GM12878 (cell line): ENCODE measurements around the gene POMC. TPM values are rescaled to one million over a fixed set of nuclear protein-coding genes. Genes with fewer than 3 reads are reported as not detected.

Experiments
- ATAC-seq: fragments of 200-7000 bp; cut with Tn5 transposase; 3 replicates; pipeline ENCODE4 v1.9.1; 2020; ENCODE audit warnings: mild to moderate bottlenecking, moderate library complexity
- BruUV-seq: library from RNA; stranded (reverse); fragments of 400-500 nt; replicated peaks from 2 replicates; lab custom pipeline; 2021; lab: Mats Ljungman, UMichigan
- CTCF ChIA-PET: fragments of 300-600 bp; sonication (Branson Sonifier 250); formaldehyde crosslinking; extraction: SDS; loops from one replicate; lab custom pipeline; 2021; ENCODE audit warnings: inconsistent platforms; lab: Yijun Ruan, JAX
- POLR2A ChIA-PET: fragments of 350-600 bp; formaldehyde crosslinking; extraction: SDS; loops from one replicate; lab custom pipeline; 2021; ENCODE audit warnings: inconsistent platforms; lab: Charles Lee
- RAD21 ChIA-PET: fragments of 300-600 bp; sonication (Branson Sonifier 250); formaldehyde crosslinking; loops from one replicate; lab custom pipeline; 2023; ENCODE audit warnings: antibody characterized with exemption; ENCODE audit not compliant: unreplicated experiment; lab: Charles Lee
- SMC1A ChIA-PET: fragments of 300-600 bp; sonication (Branson Sonifier 250); formaldehyde crosslinking; loops from one replicate; lab custom pipeline; 2023; ENCODE audit not compliant: unreplicated experiment, uncharacterized antibody; lab: Charles Lee
- DNase-seq: peaks from one replicate; pipeline ENCODE4 v3.0.0-alpha.2; 2011; ENCODE audit warnings: low read depth, low spot score
- FAIRE-seq: peaks from 3 replicates; lab custom pipeline; 2011; peaks lifted over from hg19 to GRCh38; lab: Jason Lieb, UNC
- H2AFZ ChIP-seq: 2 replicates; pipeline ENCODE4 v1.6.0; 2011; ENCODE audit warnings: low read depth, low read length, control low read depth; ENCODE audit not compliant: control insufficient read depth
- H3K27ac ChIP-seq: 2 replicates; pipeline ENCODE4 v1.5.1; 2011; ENCODE audit warnings: control low read depth; ENCODE audit not compliant: control insufficient read depth, insufficient read depth
- H3K27me3 ChIP-seq, 2 experiments: replicated peaks in 1 of 2; 2 replicates each; pipeline versions ENCODE4 v1.6.0 to v1.6.1; 2011; ENCODE audit warnings: low read length in 1 of 2; ENCODE audit not compliant: control insufficient read depth in 2 of 2, insufficient read depth in 2 of 2
- H3K36me3 ChIP-seq, 2 experiments: 2 replicates each; pipeline ENCODE4 v1.5.1; 2011; ENCODE audit warnings: low read length in 1 of 2; ENCODE audit not compliant: control insufficient read depth in 2 of 2, insufficient read depth in 2 of 2
- H3K4me1 ChIP-seq: 2 replicates; pipeline ENCODE4 v1.6.1; 2011; ENCODE audit warnings: mild to moderate bottlenecking, low read length, moderate library complexity, mixed read lengths; ENCODE audit not compliant: control insufficient read depth, insufficient read depth
- H3K4me2 ChIP-seq: 2 replicates; pipeline ENCODE4 v1.6.0; 2011; ENCODE audit warnings: control low read depth; ENCODE audit not compliant: control insufficient read depth, insufficient read depth
- H3K4me3 ChIP-seq: fragments of 200-600 bp; sonication (generic); 2 replicates; pipeline ENCODE4 v1.5.1; 2016
- H3K79me2 ChIP-seq: 2 replicates; pipeline ENCODE4 v1.6.0; 2011; ENCODE audit warnings: low read length; ENCODE audit not compliant: control insufficient read depth, insufficient read depth
- H3K9ac ChIP-seq: 2 replicates; pipeline ENCODE4 v1.8.0; 2011; ENCODE audit warnings: low read length, control low read depth, mixed read lengths; ENCODE audit not compliant: control insufficient read depth, insufficient read depth
- H3K9me3 ChIP-seq: replicated peaks from 3 replicates; pipeline ENCODE4 v1.5.1; 2011; ENCODE audit warnings: mild to moderate bottlenecking, low read length; ENCODE audit not compliant: control insufficient read depth, insufficient read depth
- H4K20me1 ChIP-seq: 2 replicates; pipeline ENCODE4 v1.6.0; 2011; ENCODE audit not compliant: control insufficient read depth, insufficient read depth
- BMI1 ChIP-seq: fragments of 450-650 bp; IDR thresholded peaks from 2 replicates; pipeline ENCODE4 v1.6.1; 2016; ENCODE audit warnings: mild to moderate bottlenecking, moderate library complexity, borderline replicate concordance
- CEBPB ChIP-seq, 2 experiments: fragments of 150-350 bp in 1 of 2; IDR thresholded peaks; 2 replicates each; pipeline ENCODE4 v1.6.1; 2012 to 2014; ENCODE audit warnings: low read depth in 2 of 2, low read length in 2 of 2, borderline replicate concordance in 1 of 2, inconsistent platforms in 1 of 2
- CHD1 ChIP-seq: IDR thresholded peaks from 2 replicates; pipeline ENCODE4 v1.6.1; 2012; ENCODE audit warnings: low read depth, low read length, improper control_type of control experiment
- CREB1 ChIP-seq: IDR thresholded peaks from 2 replicates; pipeline ENCODE4 v1.6.1; 2012; ENCODE audit warnings: low read depth, mild to moderate bottlenecking, inconsistent platforms
- E2F4 ChIP-seq: IDR thresholded peaks from 2 replicates; pipeline ENCODE4 v1.6.1; 2012; ENCODE audit warnings: low read depth, low read length, improper control_type of control experiment
- IKZF1 ChIP-seq: fragments of 450-650 bp; conservative IDR thresholded peaks from 2 replicates; pipeline ENCODE4 v1.6.1; 2017; ENCODE audit warnings: antibody characterized with exemption, mild to moderate bottlenecking
- IRF5 ChIP-seq: fragments of 450-650 bp; IDR thresholded peaks from 2 replicates; pipeline ENCODE4 v1.6.1; 2017; ENCODE audit warnings: borderline replicate concordance
- KDM1A ChIP-seq: fragments of 200-600 bp; sonication (generic); IDR thresholded peaks from 2 replicates; pipeline ENCODE4 v1.6.1; 2016; ENCODE audit warnings: borderline replicate concordance
- KLF5 ChIP-seq: fragments of 450-650 bp; IDR thresholded peaks from 2 replicates; pipeline ENCODE4 v1.6.1; 2014; ENCODE audit warnings: mild to moderate bottlenecking; ENCODE audit not compliant: partially characterized antibody
- NBN ChIP-seq: fragments of 450-650 bp; IDR thresholded peaks from 2 replicates; pipeline ENCODE4 v1.6.1; 2016
- SIX5 ChIP-seq: IDR thresholded peaks from 2 replicates; pipeline ENCODE4 v1.6.1; 2011; ENCODE audit warnings: mild to moderate bottlenecking, low read depth, low read length, moderate library complexity; ENCODE audit not compliant: severe bottlenecking
- SMAD5 ChIP-seq: IDR thresholded peaks from 2 replicates; pipeline ENCODE4 v1.6.1; 2016; ENCODE audit warnings: antibody characterized with exemption, low read depth
- SUPT20H ChIP-seq: IDR thresholded peaks from 2 replicates; pipeline ENCODE4 v1.6.1; 2011; ENCODE audit warnings: low read depth, mild to moderate bottlenecking, low read length, moderate library complexity, borderline replicate concordance; ENCODE audit not compliant: control insufficient read depth
- TCF12 ChIP-seq: IDR thresholded peaks from 2 replicates; pipeline ENCODE4 v1.6.1; 2011; ENCODE audit warnings: low read depth, mild to moderate bottlenecking, low read length
- TCF3 ChIP-seq: IDR thresholded peaks from 2 replicates; pipeline ENCODE4 v1.6.1; 2012; ENCODE audit warnings: low read depth, mild to moderate bottlenecking, low read length, borderline replicate concordance; ENCODE audit not compliant: insufficient read depth
- WGBS: methylation state at CpG from one replicate; pipeline ENCODE4 v1.1.6; 2016; ENCODE audit warnings: low lambda C conversion rate; ENCODE audit not compliant: insufficient replicate concordance, insufficient coverage; ENCODE audit errors: missing lambda C conversion rate; 5-methylcytosine and 5-hydroxymethylcytosine counted together
- in situ Hi-C: fragments of 300-500 bp; cut with MboI; formaldehyde crosslinking; loops from 9 replicates; pipeline ENCODE4 v1.14.3; 2018; ENCODE audit warnings: mixed read lengths
- intact Hi-C: fragments of 100-400 bp; cut with micrococcal nuclease; formaldehyde crosslinking; loops from one replicate; pipeline ENCODE4 v1.14.2; 2022; ENCODE audit not compliant: unreplicated experiment
- polyA plus RNA-seq, 11 experiments: library from polyadenylated mRNA; depleted of rRNA in 4 of 11; unstranded in 6 of 11; stranded (reverse) in 5 of 11; fragments of >200 nt; fragmentation: Nextera tagmentation in 4 of 11; fragmentation: Illumina TruSeq in 1 of 11; extraction: Ambion mirVana in 4 of 11; extraction: Trizol in 1 of 11; gene quantifications; 1 replicate in 1 of 11; 2 replicates in 10 of 11; pipeline versions ENCODE4 v1.2.1 to v1.2.3, GENCODE V29; 2011 to 2016; ENCODE audit warnings: inconsistent platforms in 2 of 11, missing spikeins in 2 of 11, low read depth in 1 of 11
- total RNA-seq, 4 experiments: library from RNA; depleted of rRNA in 3 of 4; stranded (reverse); fragments of >200 nt in 3 of 4; fragmentation: Illumina TruSeq in 1 of 4; extraction: Trizol in 1 of 4; gene quantifications; 2 replicates each; pipeline versions ENCODE4 v1.2.1 to v1.2.3, GENCODE V29; 2013 to 2021
- TF ChIP-seq, protein P1 (sequence below): fragments of 450-650 bp; IDR thresholded peaks from 2 replicates; pipeline ENCODE4 v1.6.1; 2017; ENCODE audit warnings: mild to moderate bottlenecking, low read depth, inconsistent platforms; ENCODE audit not compliant: poor library complexity, severe bottlenecking
- TF ChIP-seq, protein P2 (sequence below): fragments of 450-650 bp; IDR thresholded peaks from 2 replicates; pipeline ENCODE4 v1.6.1; 2016; ENCODE audit warnings: mild to moderate bottlenecking

Gene POMC
- total and polyA plus RNA-seq, 10 of the 15 experiments (the other 5 are each of a cell fraction or from before 2014, with no cell fraction given), result 0.05 to 14.7 (median 6.8) TPM; not detected in 1

- TF ChIP-seq, protein P1, sequence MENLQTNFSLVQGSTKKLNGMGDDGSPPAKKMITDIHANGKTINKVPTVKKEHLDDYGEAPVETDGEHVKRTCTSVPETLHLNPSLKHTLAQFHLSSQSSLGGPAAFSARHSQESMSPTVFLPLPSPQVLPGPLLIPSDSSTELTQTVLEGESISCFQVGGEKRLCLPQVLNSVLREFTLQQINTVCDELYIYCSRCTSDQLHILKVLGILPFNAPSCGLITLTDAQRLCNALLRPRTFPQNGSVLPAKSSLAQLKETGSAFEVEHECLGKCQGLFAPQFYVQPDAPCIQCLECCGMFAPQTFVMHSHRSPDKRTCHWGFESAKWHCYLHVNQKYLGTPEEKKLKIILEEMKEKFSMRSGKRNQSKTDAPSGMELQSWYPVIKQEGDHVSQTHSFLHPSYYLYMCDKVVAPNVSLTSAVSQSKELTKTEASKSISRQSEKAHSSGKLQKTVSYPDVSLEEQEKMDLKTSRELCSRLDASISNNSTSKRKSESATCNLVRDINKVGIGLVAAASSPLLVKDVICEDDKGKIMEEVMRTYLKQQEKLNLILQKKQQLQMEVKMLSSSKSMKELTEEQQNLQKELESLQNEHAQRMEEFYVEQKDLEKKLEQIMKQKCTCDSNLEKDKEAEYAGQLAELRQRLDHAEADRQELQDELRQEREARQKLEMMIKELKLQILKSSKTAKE, result no peak
- no peak for TF ChIP-seq KLF5
- TF ChIP-seq TCF12, result no peak
- no peak for TF ChIP-seq E2F4
- no peak for TF ChIP-seq IKZF1
Measured at GRCh38 chr2:25188405-25188804, 20.0 kb upstream of the POMC start (continued).

GRCh38 chr2:25187729-25188350 lies 19.5 kb upstream of the POMC start:
- intact Hi-C loops, result no loop called here
- in situ Hi-C loops, result no loop called here
- no peak for TF ChIP-seq SMAD5
- TF ChIP-seq CHD1, result no peak
- TF ChIP-seq SIX5, result no peak
- TF ChIP-seq, protein P2, sequence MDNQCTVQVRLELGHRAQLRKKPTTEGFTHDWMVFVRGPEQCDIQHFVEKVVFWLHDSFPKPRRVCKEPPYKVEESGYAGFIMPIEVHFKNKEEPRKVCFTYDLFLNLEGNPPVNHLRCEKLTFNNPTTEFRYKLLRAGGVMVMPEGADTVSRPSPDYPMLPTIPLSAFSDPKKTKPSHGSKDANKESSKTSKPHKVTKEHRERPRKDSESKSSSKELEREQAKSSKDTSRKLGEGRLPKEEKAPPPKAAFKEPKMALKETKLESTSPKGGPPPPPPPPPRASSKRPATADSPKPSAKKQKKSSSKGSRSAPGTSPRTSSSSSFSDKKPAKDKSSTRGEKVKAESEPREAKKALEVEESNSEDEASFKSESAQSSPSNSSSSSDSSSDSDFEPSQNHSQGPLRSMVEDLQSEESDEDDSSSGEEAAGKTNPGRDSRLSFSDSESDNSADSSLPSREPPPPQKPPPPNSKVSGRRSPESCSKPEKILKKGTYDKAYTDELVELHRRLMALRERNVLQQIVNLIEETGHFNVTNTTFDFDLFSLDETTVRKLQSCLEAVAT, result no peak
- TF ChIP-seq TCF12, result no peak
- no peak for TF ChIP-seq CREB1
- TF ChIP-seq IRF5, result no peak
- TF ChIP-seq BMI1, result no peak
- no peak for TF ChIP-seq CEBPB (IDR thresholded peaks at IDR 0.05; ENCODE audit: borderline replicate concordance in 1 of 2, low read depth in 2 of 2, low read length in 2 of 2)
- TF ChIP-seq TCF3, result no peak
- no peak for TF ChIP-seq NBN
- no peak for TF ChIP-seq KDM1A
- TF ChIP-seq SUPT20H, result no peak

More at GRCh38 chr2:25187729-25188350, 19.5 kb upstream of the POMC start:
- ATAC-seq (no peak), DNase-seq (no peak), FAIRE-seq (no peak)
- WGBS, result 38% methylated on average over 11 of the region's 11 CpGs
- Histone ChIP-seq H3K36me3 (no peaks in the 10 kb centered on the region), H3K9me3 (no peaks in the 10 kb centered on the region), H3K9ac (no peak overlapping the region), H4K20me1 (no peaks in the 10 kb centered on the region), H3K79me2 (no peaks in the 10 kb centered on the region), H3K27me3 (no peaks in the 10 kb centered on the region), H3K4me1 (no peaks in the 10 kb centered on the region), H2AFZ (no peak overlapping the region), H3K4me2 (no peak overlapping the region), H3K27ac (no peak overlapping the region), H3K4me3 (no peak overlapping the region)
- RAD21 ChIA-PET, result interaction anchor here (1.4 kb wide), 1 partner anchor 22 kb away, joined by 4 read pairs; no protein-coding TSS in a partner anchor
- SMC1A ChIA-PET, result interaction anchor here (1.0 to 1.9 kb wide), 2 partner anchors 8 to 22 kb away, joined by 4 read pairs; no protein-coding TSS in a partner anchor
- CTCF ChIA-PET, result interaction anchor here (0.7 to 1.8 kb wide), 3 partner anchors 21 to 212 kb away, joined by 3 to 7 read pairs (median 3); no protein-coding TSS in a partner anchor
- BruUV-seq, result no TSS peak
- POLR2A ChIA-PET, result no interaction called here
